K562 (cell line): Measurements from ENCODE around the gene BAIAP2. TPM values are rescaled to one million over a fixed set of nuclear protein-coding genes. Genes with fewer than 3 reads are reported as not detected.

ENCODE experiments used
- ATAC-seq: fragments of 200-7000 bp; cut with Tn5 transposase; 3 replicates; pipeline ENCODE4 v1.9.1; 2020; ENCODE audit warnings: moderate library complexity
- BruUV-seq: library from RNA; stranded (reverse); fragments of 400-500 nt; replicated peaks from 2 replicates; lab custom pipeline; 2021; lab: Mats Ljungman, UMichigan
- CTCF ChIA-PET: fragments of 300-600 bp; formaldehyde crosslinking; extraction: SDS; loops from one replicate; lab custom pipeline; 2021; ENCODE audit warnings: low intra/inter-chr PET ratio; lab: Yijun Ruan, JAX
- POLR2A ChIA-PET: fragments of 300-600, 350-650 bp; sonication (Branson Sonifier 250); formaldehyde crosslinking; extraction: SDS; loops from one replicate; lab custom pipeline; 2021; ENCODE audit warnings: antibody characterized with exemption, inconsistent platforms; lab: Yijun Ruan, JAX
- DNase-seq, 4 experiments: peaks; one replicate each; pipeline versions ENCODE4 v3.0.0 to v3.0.0-alpha.2; 2011 to 2018; ENCODE audit warnings: low spot score in 3 of 4, mixed read lengths in 3 of 4; ENCODE audit errors: extremely low read depth in 1 of 4
- FAIRE-seq: peaks from 2 replicates; lab custom pipeline; 2011; peaks lifted over from hg19 to GRCh38; lab: Jason Lieb, UNC
- H2AFZ ChIP-seq: 2 replicates; pipeline ENCODE4 v1.6.0; 2011; ENCODE audit warnings: low read depth, low read length, control low read depth, inconsistent platforms
- H3K27ac ChIP-seq: fragments of 200-600 bp; 3 replicates; pipeline ENCODE4 v1.8.0; 2011; ENCODE audit warnings: low read depth, mild to moderate bottlenecking, control low read depth, inconsistent platforms, low read length, moderate library complexity, mixed read lengths; ENCODE audit errors: extremely low read depth
- H3K27me3 ChIP-seq, 2 experiments: fragments of 300-600 bp in 1 of 2; 2 replicates in 1 of 2; 3 replicates in 1 of 2; pipeline versions ENCODE4 v1.6.0 to v1.8.0; 2011; ENCODE audit warnings: inconsistent platforms in 2 of 2, low read length in 2 of 2, mild to moderate bottlenecking in 1 of 2, mixed read lengths in 1 of 2, moderate library complexity in 1 of 2; ENCODE audit not compliant: control insufficient read depth in 2 of 2, insufficient read depth in 2 of 2
- H3K36me3 ChIP-seq: fragments of 300-600 bp; 3 replicates; pipeline ENCODE4 v1.8.0; 2011; ENCODE audit warnings: mild to moderate bottlenecking, low read length, inconsistent platforms; ENCODE audit not compliant: control insufficient read depth, insufficient read depth
- H3K4me1 ChIP-seq, 2 experiments: fragments of 200-600 bp in 1 of 2; replicated peaks in 1 of 2; 2 replicates in 1 of 2; 3 replicates in 1 of 2; pipeline versions ENCODE4 v1.5.1 to v1.8.0; 2011; ENCODE audit warnings: inconsistent platforms in 2 of 2, low read length in 2 of 2, mild to moderate bottlenecking in 1 of 2, mixed read lengths in 1 of 2, moderate library complexity in 1 of 2; ENCODE audit not compliant: control insufficient read depth in 2 of 2, insufficient read depth in 2 of 2
- H3K4me2 ChIP-seq: 2 replicates; pipeline ENCODE4 v1.6.1; 2011; ENCODE audit warnings: low read length, control low read depth, inconsistent platforms, mixed read lengths; ENCODE audit not compliant: insufficient read depth
- H3K4me3 ChIP-seq: fragments of 200-600 bp; sonication (generic), shearing (Covaris generic); 2 replicates; pipeline ENCODE4 v1.5.1; 2016; ENCODE audit warnings: control low read depth, inconsistent platforms
- H3K79me2 ChIP-seq: fragments of 200-600 bp; 3 replicates; pipeline ENCODE4 v1.8.0; 2011; ENCODE audit warnings: low read length, inconsistent platforms; ENCODE audit not compliant: control insufficient read depth, insufficient read depth
- H3K9ac ChIP-seq, 2 experiments: 2 replicates each; pipeline versions ENCODE4 v1.6.0 to v1.6.1; 2011; ENCODE audit warnings: low read depth in 2 of 2, low read length in 2 of 2, control low read depth in 1 of 2, inconsistent platforms in 1 of 2, mild to moderate bottlenecking in 1 of 2, mixed read lengths in 1 of 2; ENCODE audit not compliant: insufficient read depth in 1 of 2
- H3K9me1 ChIP-seq: one replicate; pipeline ENCODE4 v1.6.0; 2011; ENCODE audit warnings: inconsistent platforms, mild to moderate bottlenecking, low read length, moderate library complexity; ENCODE audit not compliant: control insufficient read depth, insufficient read depth
- H3K9me3 ChIP-seq: replicated peaks from 2 replicates; pipeline ENCODE4 v1.5.1; 2011; ENCODE audit warnings: low read depth, low read length, inconsistent platforms; ENCODE audit not compliant: control insufficient read depth, insufficient read depth
- H4K20me1 ChIP-seq: replicated peaks from 2 replicates; pipeline ENCODE4 v1.6.1; 2011; ENCODE audit warnings: low read length, inconsistent platforms, mixed read lengths; ENCODE audit not compliant: control insufficient read depth, insufficient read depth
- BDP1 ChIP-seq: IDR thresholded peaks from 3 replicates; pipeline ENCODE4 v1.6.1; 2011; ENCODE audit not compliant: insufficient read length, insufficient read depth
- BMI1 ChIP-seq: fragments of 150-350 bp; IDR thresholded peaks from 2 replicates; pipeline ENCODE4 v1.6.1; 2014; ENCODE audit warnings: low read length
- ELF4 ChIP-seq: fragments of 450-650 bp; formaldehyde crosslinking; IDR thresholded peaks from 2 replicates; pipeline ENCODE4 v1.4.0; 2022; ENCODE audit warnings: missing genetic modification characterization
- HCFC1 ChIP-seq: IDR thresholded peaks from 2 replicates; pipeline ENCODE4 v1.6.1; 2012; ENCODE audit warnings: low read depth, low read length, improper control_type of control experiment
- ILK ChIP-seq: fragments of 450-650 bp; IDR thresholded peaks from 2 replicates; pipeline ENCODE4 v1.6.1; 2016; ENCODE audit warnings: missing genetic modification characterization, low read depth, mild to moderate bottlenecking, missing compliant biosample characterization, moderate library complexity, borderline replicate concordance
- RBM17 ChIP-seq: fragments of 200-400 bp; formaldehyde crosslinking; IDR thresholded peaks from 2 replicates; pipeline ENCODE4 v1.6.1; 2017; ENCODE audit warnings: low read depth, mild to moderate bottlenecking, low read length, borderline replicate concordance
- RFX7 ChIP-seq: fragments of 250-450 bp; sonication (Bioruptor Pico); IDR thresholded peaks from 2 replicates; pipeline ENCODE4 v1.5.1; 2021; ENCODE audit warnings: mild to moderate bottlenecking
- YBX1 ChIP-seq: fragments of 450-650 bp; IDR thresholded peaks from 2 replicates; pipeline ENCODE4 v1.7.1; 2016; ENCODE audit warnings: mild to moderate bottlenecking
- ZFPM2 ChIP-seq: fragments of 250-450 bp; sonication (Bioruptor Pico); IDR thresholded peaks from 2 replicates; pipeline ENCODE4 v1.5.1; 2022; ENCODE audit warnings: mild to moderate bottlenecking
- ZNF134 ChIP-seq: fragments of 250-450 bp; sonication (Bioruptor Pico); conservative IDR thresholded peaks from 2 replicates; pipeline ENCODE4 v1.4.0; 2020
- ZNF143 ChIP-seq: sonication (generic); formaldehyde crosslinking; IDR thresholded peaks from 2 replicates; pipeline ENCODE4 v1.9.0; 2022; ENCODE audit warnings: mild to moderate bottlenecking, missing genetic modification reagents
- WGBS: fragments of 100-300 bp; shearing (Covaris generic); methylation state at CpG from one replicate; pipeline ENCODE4 v1.1.6; 2016; ENCODE audit warnings: low coverage, mixed read lengths; ENCODE audit not compliant: insufficient coverage; ENCODE audit errors: missing lambda C conversion rate; 5-methylcytosine and 5-hydroxymethylcytosine counted together
- in situ Hi-C: fragments of 300-500 bp; cut with MboI; formaldehyde crosslinking; loops from 4 replicates; pipeline ENCODE4 v1.15.0; 2018; ENCODE audit warnings: inconsistent platforms, mixed read lengths
- intact Hi-C: fragments of 100-400 bp; cut with micrococcal nuclease; formaldehyde crosslinking; loops from 2 replicates; pipeline ENCODE4 v1.14.2; 2022
- polyA plus RNA-seq, 8 experiments: library from polyadenylated mRNA; depleted of rRNA in 4 of 8; stranded (reverse) in 5 of 8; unstranded in 3 of 8; fragments of >200 nt; fragmentation: Nextera tagmentation in 2 of 8; fragmentation: Illumina TruSeq in 1 of 8; extraction: Ambion mirVana in 2 of 8; extraction: Trizol in 1 of 8; gene quantifications; 2 replicates each; pipeline versions ENCODE4 v1.2.1 to v1.2.3, GENCODE V29; 2011 to 2014; ENCODE audit warnings: inconsistent platforms in 1 of 8, missing spikeins in 1 of 8
- total RNA-seq, 7 experiments: library from RNA; depleted of rRNA in 6 of 7; stranded (reverse); fragments of >200 nt in 6 of 7; fragmentation: Illumina TruSeq in 2 of 7; extraction: Trizol in 2 of 7; gene quantifications; 2 replicates each; pipeline versions ENCODE4 v1.2.1 to v1.2.3, GENCODE V29; 2011 to 2021; ENCODE audit warnings: low replicate concordance in 1 of 7
- TF ChIP-seq, protein P1 (sequence below), 2 experiments: IDR thresholded peaks; 2 replicates each; pipeline ENCODE4 v1.6.1; 2012; ENCODE audit warnings: improper control_type of control experiment in 2 of 2, low read depth in 2 of 2, low read length in 2 of 2, borderline replicate concordance in 1 of 2
- TF ChIP-seq, protein P2 (sequence below): fragments of 250-450 bp; sonication (Bioruptor Pico); IDR thresholded peaks from 2 replicates; pipeline ENCODE4 v1.8.0; 2021; ENCODE audit warnings: moderate library complexity, mild to moderate bottlenecking, inconsistent platforms
- TF ChIP-seq, protein P3 (sequence below): fragments of 450-650 bp; IDR thresholded peaks from 2 replicates; pipeline ENCODE4 v1.6.1; 2016; ENCODE audit warnings: antibody characterized with exemption

Gene BAIAP2
- total and polyA plus RNA-seq, 9 of the 15 experiments (the other 6 are each of a cell fraction or from before 2014, with no cell fraction given), result 2.3 to 51.6 (median 18.4) TPM

DNA sequence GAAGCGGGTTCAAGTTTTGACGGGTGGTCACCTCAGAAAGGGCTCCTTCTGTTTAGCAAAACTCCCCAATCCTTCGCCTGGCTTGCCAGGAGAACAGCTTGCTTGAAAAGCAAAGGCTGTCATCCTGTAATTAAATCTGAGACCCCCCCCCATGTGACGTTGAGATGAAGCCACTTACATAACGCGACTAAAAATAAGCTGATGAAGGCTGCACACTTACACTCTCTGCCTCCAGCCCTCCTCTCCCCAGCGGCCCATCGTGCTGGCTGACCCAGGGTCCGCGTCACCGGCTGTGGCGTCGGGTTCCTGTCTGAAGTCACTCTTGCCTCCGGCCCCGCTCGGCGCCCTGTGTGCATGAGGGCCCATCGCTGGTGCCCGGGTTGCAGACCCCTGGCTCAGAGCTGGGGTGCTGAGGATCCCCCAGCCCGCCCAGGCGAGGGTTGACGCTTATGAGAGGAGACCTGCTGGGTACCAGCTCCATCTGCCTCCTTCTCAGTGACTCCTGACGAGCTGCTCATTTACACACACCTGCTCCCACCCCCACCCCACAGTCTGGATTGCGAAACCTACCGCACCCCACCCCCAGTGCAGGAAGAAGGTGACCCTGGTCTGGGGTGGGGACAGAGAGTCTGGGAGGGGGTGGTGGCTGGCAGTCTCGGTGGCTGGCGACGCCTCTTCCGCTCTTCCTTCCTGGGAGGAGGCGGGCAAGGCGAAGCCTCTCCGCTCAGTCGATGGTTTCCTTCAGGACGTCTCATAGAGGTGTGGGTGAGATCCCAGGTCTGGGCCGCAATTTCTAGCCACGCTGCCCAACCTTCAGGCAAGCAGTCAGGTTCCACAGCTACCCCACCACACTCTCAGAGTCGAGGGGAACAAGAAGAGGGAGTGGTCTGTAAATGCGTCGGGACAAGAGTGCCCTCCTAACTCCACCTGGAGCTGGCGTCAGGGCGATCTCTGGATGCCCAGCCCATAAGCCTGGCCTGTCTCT is 3.1 kb upstream of the BAIAP2 start:
- H3K4me1 ChIP-seq, result peaks cover 13 to 69% of the 10 kb centered on the region in 2 experiments
- peaks cover 7% of the 10 kb centered on the region; the same call in 1 of the 2 replicates for H4K20me1 ChIP-seq
- in situ Hi-C loops, result no loop called here
- no peak overlapping the region for H3K4me3 ChIP-seq
- H3K9me1 ChIP-seq, result no peaks in the 10 kb centered on the region
- FAIRE-seq (no peak), ATAC-seq (no peak), DNase-seq (no peak)
- H3K9me3 ChIP-seq, result no peaks in the 10 kb centered on the region
- intact Hi-C loops, result no loop called here
- H2AFZ ChIP-seq, result no peak overlapping the region
- H3K36me3 ChIP-seq, result peaks cover 6% of the 10 kb centered on the region; the same call in 1 of the 3 replicates
- no peak overlapping the region for H3K9ac ChIP-seq
- TF ChIP-seq RFX7 (no peak), ZNF134 (CRISPR knock-in tag) (no peak), ILK (tag) (no peak), RBM17 (no peak), BDP1 (no peak), YBX1 (no peak), ELF4 (CRISPR knock-in tag) (no peak), HCFC1 (no peak), ZFPM2 (CRISPR knock-in tag) (no peak), ZNF143 (CRISPR knock-in tag) (no peak), BMI1 (no peak)
- TF ChIP-seq, protein P1, sequence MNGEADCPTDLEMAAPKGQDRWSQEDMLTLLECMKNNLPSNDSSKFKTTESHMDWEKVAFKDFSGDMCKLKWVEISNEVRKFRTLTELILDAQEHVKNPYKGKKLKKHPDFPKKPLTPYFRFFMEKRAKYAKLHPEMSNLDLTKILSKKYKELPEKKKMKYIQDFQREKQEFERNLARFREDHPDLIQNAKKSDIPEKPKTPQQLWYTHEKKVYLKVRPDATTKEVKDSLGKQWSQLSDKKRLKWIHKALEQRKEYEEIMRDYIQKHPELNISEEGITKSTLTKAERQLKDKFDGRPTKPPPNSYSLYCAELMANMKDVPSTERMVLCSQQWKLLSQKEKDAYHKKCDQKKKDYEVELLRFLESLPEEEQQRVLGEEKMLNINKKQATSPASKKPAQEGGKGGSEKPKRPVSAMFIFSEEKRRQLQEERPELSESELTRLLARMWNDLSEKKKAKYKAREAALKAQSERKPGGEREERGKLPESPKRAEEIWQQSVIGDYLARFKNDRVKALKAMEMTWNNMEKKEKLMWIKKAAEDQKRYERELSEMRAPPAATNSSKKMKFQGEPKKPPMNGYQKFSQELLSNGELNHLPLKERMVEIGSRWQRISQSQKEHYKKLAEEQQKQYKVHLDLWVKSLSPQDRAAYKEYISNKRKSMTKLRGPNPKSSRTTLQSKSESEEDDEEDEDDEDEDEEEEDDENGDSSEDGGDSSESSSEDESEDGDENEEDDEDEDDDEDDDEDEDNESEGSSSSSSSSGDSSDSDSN (IDR thresholded peaks at IDR 0.05; ENCODE audit: borderline replicate concordance in 1 of 2, low read depth in 2 of 2, low read length in 2 of 2), result no peak
- TF ChIP-seq, protein P2, sequence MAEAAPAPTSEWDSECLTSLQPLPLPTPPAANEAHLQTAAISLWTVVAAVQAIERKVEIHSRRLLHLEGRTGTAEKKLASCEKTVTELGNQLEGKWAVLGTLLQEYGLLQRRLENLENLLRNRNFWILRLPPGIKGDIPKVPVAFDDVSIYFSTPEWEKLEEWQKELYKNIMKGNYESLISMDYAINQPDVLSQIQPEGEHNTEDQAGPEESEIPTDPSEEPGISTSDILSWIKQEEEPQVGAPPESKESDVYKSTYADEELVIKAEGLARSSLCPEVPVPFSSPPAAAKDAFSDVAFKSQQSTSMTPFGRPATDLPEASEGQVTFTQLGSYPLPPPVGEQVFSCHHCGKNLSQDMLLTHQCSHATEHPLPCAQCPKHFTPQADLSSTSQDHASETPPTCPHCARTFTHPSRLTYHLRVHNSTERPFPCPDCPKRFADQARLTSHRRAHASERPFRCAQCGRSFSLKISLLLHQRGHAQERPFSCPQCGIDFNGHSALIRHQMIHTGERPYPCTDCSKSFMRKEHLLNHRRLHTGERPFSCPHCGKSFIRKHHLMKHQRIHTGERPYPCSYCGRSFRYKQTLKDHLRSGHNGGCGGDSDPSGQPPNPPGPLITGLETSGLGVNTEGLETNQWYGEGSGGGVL (CRISPR knock-in tag), result no peak
- TF ChIP-seq, protein P3, sequence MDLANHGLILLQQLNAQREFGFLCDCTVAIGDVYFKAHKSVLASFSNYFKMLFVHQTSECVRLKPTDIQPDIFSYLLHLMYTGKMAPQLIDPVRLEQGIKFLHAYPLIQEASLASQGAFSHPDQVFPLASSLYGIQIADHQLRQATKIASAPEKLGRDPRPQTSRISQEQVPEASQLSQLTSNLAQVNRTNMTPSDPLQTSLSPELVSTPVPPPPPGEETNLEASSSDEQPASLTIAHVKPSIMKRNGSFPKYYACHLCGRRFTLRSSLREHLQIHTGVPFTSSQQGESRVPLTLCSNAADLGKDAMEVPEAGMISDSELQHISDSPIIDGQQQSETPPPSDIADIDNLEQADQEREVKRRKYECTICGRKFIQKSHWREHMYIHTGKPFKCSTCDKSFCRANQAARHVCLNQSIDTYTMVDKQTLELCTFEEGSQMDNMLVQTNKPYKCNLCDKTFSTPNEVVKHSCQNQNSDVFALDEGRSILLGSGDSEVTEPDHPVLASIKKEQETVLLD, result no peak
- no peaks in the 10 kb centered on the region for H3K27me3 ChIP-seq
- ChIA-PET CTCF (no interaction called here), POLR2A (interaction anchor here (1.2 kb wide), 1 partner anchor 13 kb away, joined by 4 read pairs; no protein-coding TSS in a partner anchor)
- H3K79me2 ChIP-seq, result peaks cover 20% of the 10 kb centered on the region
- no peak overlapping the region for H3K27ac ChIP-seq
- WGBS, result 79% methylated on average over 29 of the region's 41 CpGs
- no TSS peak for BruUV-seq
- no peak overlapping the region for H3K4me2 ChIP-seq
